ENCODE data around the gene VWA8. TPM values are rescaled to one million over a fixed set of nuclear protein-coding genes. Genes with fewer than 3 reads are reported as not detected.

Gene VWA8
- total and polyA plus RNA-seq, 5 experiments from 2014 or later: 5.1 to 22.3 (median 6.9) TPM

DNA sequence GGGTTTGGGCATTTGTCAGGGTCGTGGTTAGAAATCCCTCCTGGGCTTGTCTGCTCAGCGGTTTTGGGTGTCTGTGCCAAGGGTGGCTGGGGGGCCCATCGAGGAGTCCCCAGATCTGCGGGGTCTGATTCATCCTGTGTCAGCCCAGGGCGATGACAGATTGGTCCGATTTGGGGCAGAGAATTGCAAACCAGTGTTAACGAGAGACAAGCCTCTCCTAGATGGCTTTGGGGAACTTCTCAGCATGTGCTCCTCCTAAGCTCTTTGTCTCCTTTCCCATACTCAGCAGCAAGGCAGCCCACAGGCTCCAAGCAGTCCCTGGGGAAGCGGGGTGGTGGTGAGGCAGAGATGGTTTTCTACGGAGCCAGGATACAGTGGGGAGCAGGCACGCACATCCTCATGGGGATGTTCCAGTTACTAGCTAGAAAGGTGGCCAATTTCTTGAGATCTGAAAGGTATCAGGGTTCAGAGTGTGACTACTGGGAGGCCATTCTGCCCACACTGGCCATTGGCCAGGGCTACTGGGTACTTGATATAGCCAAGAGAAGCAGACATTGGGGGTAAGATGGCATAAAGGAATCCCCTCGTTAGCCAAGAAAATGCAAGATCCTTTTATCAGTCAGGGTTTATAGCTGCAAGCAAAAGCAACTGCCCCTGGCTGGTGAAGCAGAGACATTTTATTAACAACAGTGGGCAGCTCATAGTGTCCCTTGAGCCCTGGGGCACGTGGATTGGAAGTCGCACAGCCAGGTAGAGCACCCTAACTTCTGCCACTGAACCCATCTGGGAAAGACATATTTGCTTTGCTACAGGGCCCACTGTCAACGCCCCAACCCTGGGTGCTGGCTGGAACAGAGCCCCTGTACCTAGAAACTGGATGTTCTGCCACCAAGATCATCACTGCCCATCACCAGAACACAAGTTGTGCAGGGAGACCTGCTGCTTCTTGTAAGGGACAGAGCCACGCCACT lies 440.0 kb downstream of the VWA8 start:
- DNase-seq: no peak
- H3K36me3 Mint-ChIP-seq: no peaks in the 10 kb centered on the region
- POLR2A ChIA-PET: interaction anchor here (0.6 to 1.7 kb wide), 2 partner anchors 56 to 373 kb away, joined by 3 to 4 read pairs; no protein-coding TSS in a partner anchor
- H3K27me3 Mint-ChIP-seq: no peaks in the 10 kb centered on the region
- no peak overlapping the region for H3K4me3 Mint-ChIP-seq
- ATAC-seq: no peak
- peak overlapping the region in 1 of 10 donors; percentile 49 for H3K27ac Mint-ChIP-seq
- no peaks in the 10 kb centered on the region for H3K9me3 Mint-ChIP-seq
- peaks cover 0 to 10% (median 0%) of the 10 kb centered on the region in 4 donors for H3K4me1 Mint-ChIP-seq

DNA sequence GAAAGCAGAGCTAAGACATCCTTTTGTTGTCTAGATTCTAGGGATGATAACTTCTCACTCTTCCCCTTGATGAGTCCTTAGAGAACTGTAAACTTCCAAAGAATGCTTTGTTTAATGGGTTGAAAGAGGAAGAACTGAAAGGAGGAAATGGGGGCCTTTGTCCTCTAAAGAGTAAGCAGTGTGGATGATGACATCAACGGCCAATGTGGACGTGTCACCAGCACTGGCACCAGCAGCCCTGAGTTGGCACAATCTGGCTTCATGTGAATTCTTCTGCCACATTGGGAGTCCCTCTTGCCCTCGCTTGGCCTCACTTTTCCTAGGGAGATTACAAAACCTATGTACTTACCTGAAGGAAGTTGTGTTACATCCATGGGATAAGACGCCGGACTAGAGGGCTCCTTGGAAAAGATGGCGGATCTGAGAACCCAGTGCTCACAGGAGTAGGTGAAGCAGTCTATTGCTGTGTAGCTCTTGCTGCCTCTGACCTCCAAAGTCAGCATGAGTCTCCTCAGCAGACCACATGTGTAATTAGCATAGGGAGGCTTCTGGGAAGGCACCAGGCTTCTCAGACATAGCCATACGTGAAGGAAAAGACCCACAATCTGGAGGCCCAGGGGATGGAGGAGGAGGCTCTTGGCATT lies 440.8 kb downstream of the VWA8 start:
- no peaks in the 10 kb centered on the region for H3K9me3 Mint-ChIP-seq
- H3K27ac Mint-ChIP-seq: peak overlapping the region in 1 of 10 donors; percentile 68
- H3K27me3 Mint-ChIP-seq: no peaks in the 10 kb centered on the region
- ATAC-seq (no peak), DNase-seq (no peak)
- H3K4me3 Mint-ChIP-seq: no peak overlapping the region
- POLR2A ChIA-PET: interaction anchor here (1.7 kb wide), 1 partner anchor 55 kb away, joined by 3 read pairs; no protein-coding TSS in a partner anchor
- H3K4me1 Mint-ChIP-seq: peaks cover 0 to 9% (median 0%) of the 10 kb centered on the region in 4 donors
- no peaks in the 10 kb centered on the region for H3K36me3 Mint-ChIP-seq

Small RNA genes within 50 kb of the gene (microRNA-seq; reads per million reads assigned to microRNA genes)
- not detected for gene MIR5006 (ENCODE audit: borderline microRNAs expressed)

Other genes starting within 250 kb of the VWA8 start
- gene DGKH, start 87.5 kb upstream of the VWA8 start, total RNA-seq: 1 to 10 TPM; 4.2 to 5.2 TPM
- gene DGKH, start 87.5 kb upstream of the VWA8 start, polyA plus RNA-seq: 1 to 10 TPM; 1.3 to 1.5 (median 1.3) TPM

All from naive thymus-derived CD8-positive, alpha-beta T cell (primary cell).